Activated naive CD4-positive, alpha-beta T cell treated with Interleukin-2 at 50 U/mL for 16 hours (primary cell): Measurements from ENCODE around the gene LRIT1.
"Not testable (repeated sequence)": the region's sequence is repeated elsewhere in the genome, so short reads cannot be mapped to it uniquely, and the experiment has no call there.

ENCODE experiments used
- DNase-seq: peaks from one replicate; pipeline ENCODE4 v3.0.0-alpha.2; 2020

LRIT1 gene

DNA sequence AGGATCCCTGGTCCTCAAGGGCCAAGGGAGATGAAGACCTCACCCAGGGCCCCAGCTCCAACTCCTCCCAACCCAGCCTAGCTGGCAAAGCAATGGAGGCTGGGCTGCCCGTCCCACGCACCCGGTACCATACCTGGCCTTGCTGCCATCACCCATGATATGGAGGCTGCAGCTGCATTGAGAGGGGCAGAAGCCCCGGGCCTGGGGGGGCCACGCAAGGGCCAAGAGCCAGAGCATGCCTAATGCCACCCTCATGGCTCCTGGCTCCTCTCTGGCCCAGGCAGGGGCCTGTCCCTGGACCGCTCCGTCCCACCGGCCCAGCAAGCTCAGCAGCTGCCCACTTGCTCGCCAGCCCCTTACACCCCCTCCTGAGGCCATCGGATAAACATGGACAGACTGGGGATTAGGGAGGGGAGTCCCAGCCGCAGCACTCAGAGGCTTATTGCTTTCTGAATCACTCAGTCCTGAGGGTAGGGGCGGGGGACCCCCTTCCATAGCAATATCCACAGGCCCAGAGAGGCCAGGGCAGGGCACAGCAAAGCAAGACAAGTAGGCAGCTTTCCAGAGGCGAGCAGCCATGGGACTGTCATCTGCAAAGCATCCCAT is at the start of gene LRIT1:
Gene LRIT1, minus strand, starts transcription at position 362 of the 606 bp plus-strand sequence. Its CDS starts 107 bp downstream, at position 255.
- DNase-seq: no peak

DNA sequence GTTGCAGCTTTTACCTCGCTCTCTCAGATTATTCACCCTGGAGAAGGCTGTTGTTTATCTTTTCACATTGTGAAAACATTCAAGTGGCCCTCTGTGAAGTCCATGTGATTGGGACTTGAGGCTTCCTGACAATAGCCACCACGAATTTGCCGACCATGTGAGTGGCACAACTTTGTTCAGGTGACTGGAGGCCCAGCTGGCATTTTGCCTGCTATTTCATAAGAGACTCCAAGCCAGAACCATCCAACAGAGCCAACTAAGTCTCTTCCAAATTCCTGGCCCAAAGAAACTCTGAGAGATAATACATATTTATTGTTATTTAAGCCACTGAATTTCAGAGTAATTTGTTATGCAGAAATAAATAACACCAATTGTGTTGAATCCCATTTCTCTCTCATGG is 48.9 kb upstream of the LRIT1 start:
- DNase-seq: no peak

DNA sequence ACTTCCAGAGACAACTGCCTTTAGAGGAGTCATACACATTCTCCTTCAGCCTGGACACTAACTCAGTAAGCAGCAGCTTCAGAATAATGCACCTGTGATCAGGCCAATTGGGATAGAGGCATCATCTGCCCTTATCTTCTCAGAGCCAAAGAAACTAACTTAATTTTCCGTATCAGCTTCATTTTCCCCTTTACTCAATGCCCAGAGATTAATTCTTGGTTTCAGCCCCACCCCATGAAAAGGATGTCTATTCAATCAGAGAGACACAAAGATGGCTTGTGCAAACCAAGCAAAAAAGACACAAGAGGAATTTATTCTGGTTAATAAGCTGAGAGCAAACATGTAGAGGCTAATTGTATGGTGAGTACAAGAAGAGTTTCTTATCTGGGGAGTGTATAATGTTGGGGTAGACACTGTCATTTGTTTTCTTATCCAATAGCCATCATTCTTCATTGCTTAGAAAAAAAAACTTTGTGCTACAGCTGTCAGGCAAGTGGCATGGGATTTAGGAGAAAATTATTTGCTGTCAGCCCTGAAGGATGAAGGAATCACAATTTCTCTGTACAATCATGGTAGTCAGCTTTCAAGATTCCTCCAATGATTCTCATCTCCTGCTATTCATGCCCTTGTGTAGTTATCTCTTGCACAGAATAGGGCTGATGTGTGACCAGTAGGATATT is 48.3 kb upstream of the LRIT1 start:
- DNase-seq: no peak

DNA sequence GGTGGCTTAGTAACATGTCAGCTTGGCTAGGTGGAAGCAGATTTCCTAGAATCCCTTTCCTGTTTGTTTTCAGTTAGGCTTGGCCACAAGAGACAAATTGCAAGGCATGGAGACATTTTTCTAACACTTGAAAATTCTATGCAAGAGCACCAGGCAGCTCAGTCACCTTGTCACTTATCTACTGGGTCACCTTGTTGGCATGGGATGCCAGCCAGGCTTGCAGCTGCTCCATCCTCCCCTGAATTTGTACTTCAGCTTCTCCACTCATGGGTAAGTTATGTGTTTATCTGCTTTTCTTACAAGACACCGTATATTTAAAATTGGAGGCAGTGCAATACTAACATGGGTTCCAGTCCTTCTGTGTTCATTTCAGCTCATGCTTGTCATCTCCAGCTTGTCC is 46.8 kb upstream of the LRIT1 start:
- DNase-seq: no peak

DNA sequence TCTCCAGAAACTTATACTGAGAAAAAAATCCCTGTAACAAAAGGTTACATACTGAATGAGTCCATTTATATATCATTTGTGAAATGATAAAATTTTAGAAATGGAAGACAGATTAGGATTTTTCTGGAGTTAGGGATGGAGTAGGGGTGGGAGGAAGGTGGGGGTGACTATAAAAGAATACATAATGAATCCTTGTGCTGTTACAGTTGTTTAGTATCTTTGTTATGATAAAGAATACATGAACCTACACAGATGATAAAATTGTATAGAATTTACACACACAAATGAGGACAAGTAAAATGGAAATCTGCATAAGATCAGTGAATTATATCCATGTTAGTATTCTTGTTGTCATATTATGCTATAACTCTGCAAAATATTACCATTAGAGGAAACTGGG is 45.3 kb upstream of the LRIT1 start:
- DNase-seq: no peak

DNA sequence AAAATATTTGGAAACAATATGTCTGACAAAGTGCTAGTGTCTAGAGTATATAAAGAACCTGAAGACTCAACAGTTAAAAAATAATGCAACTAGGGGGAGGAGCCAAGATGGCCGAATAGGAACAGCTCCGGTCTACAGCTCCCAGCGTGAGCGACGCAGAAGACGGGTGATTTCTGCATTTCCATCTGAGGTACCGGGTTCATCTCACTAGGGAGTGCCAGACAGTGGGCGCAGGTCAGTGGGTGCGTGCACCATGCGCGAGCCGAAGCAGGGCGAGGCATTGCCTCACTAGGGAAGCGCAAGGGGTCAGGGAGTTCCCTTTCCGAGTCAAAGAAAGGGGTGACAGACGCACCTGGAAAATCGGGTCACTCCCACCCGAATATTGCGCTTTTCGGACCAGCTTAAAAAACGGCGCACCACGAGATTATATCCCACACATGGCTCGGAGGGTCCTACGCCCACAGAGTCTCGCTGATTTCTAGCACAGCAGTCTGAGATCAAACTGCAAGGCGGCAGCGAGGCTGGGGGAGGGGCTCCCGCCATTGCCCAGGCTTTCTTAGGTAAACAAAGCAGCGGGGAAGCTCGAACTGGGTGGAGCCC is 38.6 kb upstream of the LRIT1 start:
- DNase-seq: not testable (repeated sequence)

DNA sequence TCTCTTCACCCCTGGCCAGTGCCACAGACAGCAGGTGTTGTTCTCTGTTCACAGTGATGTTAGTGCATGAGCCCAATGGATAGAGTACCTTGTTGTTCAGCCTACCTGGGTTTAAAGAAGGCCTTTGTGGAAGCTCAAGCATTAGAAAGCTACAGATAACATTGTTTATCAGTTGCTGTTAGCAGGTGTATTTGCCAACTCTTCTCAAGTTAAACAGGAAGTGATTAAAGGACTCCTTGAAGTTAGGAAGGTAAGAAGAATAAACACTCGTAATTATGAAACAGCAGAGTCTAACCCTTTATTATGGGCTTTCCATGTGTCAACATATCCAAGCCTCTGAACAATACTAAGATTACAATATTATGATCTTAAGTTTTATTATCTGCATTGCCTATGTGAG is 29.4 kb upstream of the LRIT1 start:
- DNase-seq: no peak

- DNase-seq: no peak
Measured at GRCh38 chr10:84269773-84270172, 28.4 kb upstream of the LRIT1 start.

DNA sequence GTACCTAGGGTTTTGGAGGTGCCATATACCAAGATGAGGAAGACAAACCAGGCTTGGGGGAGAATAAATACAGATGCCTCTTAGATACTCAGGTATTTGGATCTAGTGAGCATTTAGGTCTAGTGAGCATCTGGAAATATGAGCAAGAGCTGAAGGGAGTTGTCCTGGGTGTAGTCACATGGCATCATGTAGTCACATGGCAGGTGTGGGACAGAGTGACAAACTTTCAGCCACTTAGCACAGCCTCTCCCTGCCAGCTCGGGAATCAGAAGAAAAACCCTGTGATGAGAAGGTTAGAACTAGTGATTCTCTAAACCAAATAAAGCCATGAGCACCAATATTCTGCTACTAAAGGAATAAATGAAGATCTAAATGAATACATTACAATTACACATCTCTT is 27.8 kb upstream of the LRIT1 start:
- DNase-seq: no peak

- peak; percentile 77 for DNase-seq
Measured at GRCh38 chr10:84267503-84268126, 26.3 kb upstream of the LRIT1 start.

GRCh38 chr10:84265418-84265817 is 24.1 kb upstream of the LRIT1 start:
- DNase-seq: no peak

GRCh38 chr10:84264611-84265141 is 23.3 kb upstream of the LRIT1 start:
- DNase-seq: peak; percentile 74

- DNase-seq: no peak
Measured at GRCh38 chr10:84263716-84264115, 22.4 kb upstream of the LRIT1 start.

DNA sequence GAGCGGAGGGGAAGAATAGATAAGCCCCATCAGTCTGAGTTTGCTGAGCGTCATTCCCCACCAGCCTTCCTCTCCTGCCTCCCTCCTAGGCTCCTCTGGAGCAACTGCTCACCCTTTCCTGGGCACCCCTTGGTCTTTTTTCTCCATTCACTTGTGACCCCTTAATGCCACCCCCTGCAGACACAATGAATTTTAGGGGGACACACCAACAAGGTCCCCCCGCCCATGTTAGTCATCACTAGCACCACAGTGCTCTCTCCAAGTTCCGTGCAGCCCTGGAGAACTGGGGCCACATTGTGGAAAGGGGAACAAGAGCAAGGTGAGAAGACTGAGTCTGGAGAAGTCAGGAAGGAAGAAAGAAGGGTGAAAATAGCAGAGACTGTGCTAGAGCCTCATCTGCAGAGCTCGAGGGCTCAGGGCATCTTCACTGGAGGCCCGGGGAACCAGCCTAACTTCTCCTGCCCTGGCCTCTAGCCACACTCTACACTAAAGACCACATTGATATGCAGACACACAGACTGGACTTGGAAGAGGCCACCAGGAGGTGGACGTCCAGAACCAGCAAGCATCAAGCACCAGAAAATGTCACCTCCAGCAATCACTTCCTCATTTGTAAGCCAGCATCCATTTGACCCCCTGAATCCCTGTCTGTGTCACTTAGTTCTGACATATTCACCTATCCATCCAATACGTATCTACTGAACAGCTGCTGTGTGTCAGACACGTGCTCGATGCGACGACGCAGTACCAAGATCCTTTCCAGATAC is 21.0 kb upstream of the LRIT1 start:
- DNase-seq: no peak

- no peak for DNase-seq
Measured at GRCh38 chr10:84261236-84261915, 20.0 kb upstream of the LRIT1 start.

GRCh38 chr10:84258034-84258695 is 16.8 kb upstream of the LRIT1 start:
- DNase-seq: no peak

GRCh38 chr10:84257343-84258020 is 16.1 kb upstream of the LRIT1 start:
- no peak for DNase-seq

DNA sequence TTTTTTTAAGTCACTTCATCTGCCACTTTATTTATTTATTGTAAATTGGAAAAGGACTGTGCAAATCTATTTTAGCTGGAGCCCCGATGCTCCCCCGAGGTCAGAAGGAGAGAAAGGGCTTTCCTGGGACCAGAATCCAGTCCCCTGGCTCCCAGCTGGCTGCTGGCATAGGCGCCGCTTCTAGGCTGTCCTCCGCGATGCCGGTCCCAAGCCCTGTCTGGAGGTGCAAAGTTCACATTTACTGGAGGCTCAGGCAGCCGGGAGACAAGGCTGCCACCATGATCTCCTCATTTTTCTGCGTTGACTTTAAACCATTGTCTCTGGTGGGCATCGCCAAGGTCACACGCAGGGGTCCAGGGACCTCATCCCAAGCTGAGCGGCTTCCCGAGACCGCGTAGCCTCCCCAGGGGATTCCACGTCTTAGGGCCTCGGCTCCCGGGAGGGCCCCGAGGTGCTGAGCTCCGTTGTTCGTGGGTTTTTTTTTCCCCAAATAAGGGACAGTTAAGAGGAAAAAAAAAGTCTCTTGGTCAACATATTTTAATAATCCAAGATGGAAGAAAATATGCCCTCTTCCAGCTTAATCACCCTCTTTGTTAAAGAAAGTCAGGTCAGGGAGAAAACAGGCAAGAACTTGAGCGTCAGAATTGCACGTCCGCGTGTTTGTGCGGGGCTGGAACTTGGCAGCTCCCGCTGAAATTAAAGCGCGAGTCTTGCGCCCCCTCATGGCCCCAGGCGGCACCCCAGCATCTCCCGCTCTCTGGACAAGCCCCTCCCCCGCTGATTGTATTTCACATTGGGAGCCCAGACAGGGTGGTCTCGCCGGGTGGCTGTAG is 15.4 kb upstream of the LRIT1 start:
- DNase-seq: peak; percentile 37

- no peak for DNase-seq
Measured at GRCh38 chr10:84254552-84255478, 13.5 kb upstream of the LRIT1 start.
